ENCODE data around the gene MRI1. TPM values are rescaled to one million over a fixed set of nuclear protein-coding genes. Genes with fewer than 3 reads are reported as not detected.
A peak's percentile ranks its signal among the peaks of the same experiment; 100 is the strongest.

The MRI1 gene
- total RNA-seq, 4 donors from 2014 or later = 53.0 to 90.4 (median 70.6) TPM

- intact Hi-C loops (cut with DNase I) = no loop called here
- no peak for DNase-seq
- Histone ChIP-seq H3K9me3 (no peaks in the 10 kb centered on the region), H3K36me3 (peaks cover 19 to 26% of the 10 kb centered on the region in 2 donors), H3K27ac (no peak overlapping the region), H3K4me1 (no peaks in the 10 kb centered on the region), H3K27me3 (no peaks in the 10 kb centered on the region), H3K4me3 (replicated peaks in 1 of 3) (no peak overlapping the region)
- 98% methylated on average over 2 of the region's 2 CpGs for WGBS, 2 donors
- TF ChIP-seq CTCF (IDR thresholded peaks at IDR 0.05) (no peak), POLR2A (IDR thresholded peaks at IDR 0.05) (no peak)
These were observed 48.8 kb downstream of the MRI1 start for GRCh38 chr19:13813147-13813546.

GRCh38 chr19:13814550-13814949 is 50.2 kb downstream of the MRI1 start:
- Histone ChIP-seq H3K27me3 (no peaks in the 10 kb centered on the region), H3K9me3 (no peaks in the 10 kb centered on the region), H3K4me3 (replicated peaks in 1 of 3) (no peak overlapping the region), H3K36me3 (peaks cover 11 to 17% of the 10 kb centered on the region in 2 donors), H3K4me1 (no peaks in the 10 kb centered on the region), H3K27ac (no peak overlapping the region)
- DNase-seq = no peak
- WGBS, 2 donors = 91 to 95% methylated on average over 9 to 21 of the region's 21 CpGs
- intact Hi-C loops (cut with DNase I) = no loop called here
- TF ChIP-seq CTCF (IDR thresholded peaks at IDR 0.05) = no peak
- TF ChIP-seq POLR2A (IDR thresholded peaks at IDR 0.05) = no peak

GRCh38 chr19:13817018-13817614 is 52.8 kb downstream of the MRI1 start:
- 77 to 89% methylated on average over 2 to 6 of the region's 11 CpGs for WGBS, 2 donors
- H3K36me3 ChIP-seq = peaks cover 7 to 16% of the 10 kb centered on the region in 2 donors
- no peaks in the 10 kb centered on the region for H3K9me3 ChIP-seq
- H3K27ac ChIP-seq = no peak overlapping the region
- intact Hi-C loops (cut with DNase I) = no loop called here
- DNase-seq = peak; percentile 53 to 68
- H3K4me1 ChIP-seq = no peaks in the 10 kb centered on the region
- H3K27me3 ChIP-seq = no peaks in the 10 kb centered on the region
- no peak overlapping the region for H3K4me3 ChIP-seq (replicated peaks in 1 of 3)
- TF ChIP-seq CTCF (IDR thresholded peaks at IDR 0.05) = no peak
- TF ChIP-seq POLR2A (IDR thresholded peaks at IDR 0.05) = no peak

- Histone ChIP-seq H3K4me1 (peaks cover 3 to 7% of the 10 kb centered on the region in 2 donors), H3K27ac (no peak overlapping the region), H3K4me3 (replicated peaks in 1 of 3) (no peak overlapping the region), H3K36me3 (peaks cover 5 to 13% of the 10 kb centered on the region in 2 donors), H3K9me3 (no peaks in the 10 kb centered on the region), H3K27me3 (no peaks in the 10 kb centered on the region)
- peak; percentile 78 to 85 for DNase-seq
- intact Hi-C loops (cut with DNase I) = no loop called here
- TF ChIP-seq CTCF (IDR thresholded peaks at IDR 0.05) (no peak), POLR2A (IDR thresholded peaks at IDR 0.05) (no peak)
- 38 to 71% methylated on average over 7 to 24 of the region's 35 CpGs for WGBS, 2 donors
These were observed 53.5 kb downstream of the MRI1 start for GRCh38 chr19:13817615-13818371.

GRCh38 chr19:13819238-13819637 is 54.9 kb downstream of the MRI1 start:
- DNase-seq = no peak
- H3K27ac ChIP-seq = no peak overlapping the region

More at GRCh38 chr19:13819238-13819637, 54.9 kb downstream of the MRI1 start:
- no peak for TF ChIP-seq CTCF (IDR thresholded peaks at IDR 0.05)
- no peak for TF ChIP-seq POLR2A (IDR thresholded peaks at IDR 0.05)
- WGBS, 2 donors = 91 to 97% methylated on average over 1 to 11 of the region's 11 CpGs
- no peaks in the 10 kb centered on the region for H3K9me3 ChIP-seq
- H3K4me1 ChIP-seq = peaks cover 3 to 12% of the 10 kb centered on the region in 2 donors
- intact Hi-C loops (cut with DNase I) = no loop called here
- peaks cover 0 to 8% of the 10 kb centered on the region in 2 donors for H3K36me3 ChIP-seq
- no peaks in the 10 kb centered on the region for H3K27me3 ChIP-seq
- no peak overlapping the region for H3K4me3 ChIP-seq (replicated peaks in 1 of 3)

Data from thyroid gland (tissue), 4 donors.